GM18526 (cell line): ENCODE measurements around the gene UCP2.

Experiments
- POLR2A ChIP-seq: IDR thresholded peaks from 3 replicates; pipeline ENCODE4 v1.6.1; 2011; ENCODE audit not compliant: insufficient read length; ENCODE audit errors: extremely low read depth

Gene UCP2, protein sequence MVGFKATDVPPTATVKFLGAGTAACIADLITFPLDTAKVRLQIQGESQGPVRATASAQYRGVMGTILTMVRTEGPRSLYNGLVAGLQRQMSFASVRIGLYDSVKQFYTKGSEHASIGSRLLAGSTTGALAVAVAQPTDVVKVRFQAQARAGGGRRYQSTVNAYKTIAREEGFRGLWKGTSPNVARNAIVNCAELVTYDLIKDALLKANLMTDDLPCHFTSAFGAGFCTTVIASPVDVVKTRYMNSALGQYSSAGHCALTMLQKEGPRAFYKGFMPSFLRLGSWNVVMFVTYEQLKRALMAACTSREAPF

GRCh38 chr11:73982595-73982989, at the start of gene UCP2:
UCP2 (minus strand) TSS chr11:73982843; CDS start chr11:73978378, 4,465 bp downstream.
- peak; percentile 92 for TF ChIP-seq POLR2A

GRCh38 chr11:74030723-74031676, 48.4 kb upstream of the UCP2 start:
- no peak for TF ChIP-seq POLR2A

DNA sequence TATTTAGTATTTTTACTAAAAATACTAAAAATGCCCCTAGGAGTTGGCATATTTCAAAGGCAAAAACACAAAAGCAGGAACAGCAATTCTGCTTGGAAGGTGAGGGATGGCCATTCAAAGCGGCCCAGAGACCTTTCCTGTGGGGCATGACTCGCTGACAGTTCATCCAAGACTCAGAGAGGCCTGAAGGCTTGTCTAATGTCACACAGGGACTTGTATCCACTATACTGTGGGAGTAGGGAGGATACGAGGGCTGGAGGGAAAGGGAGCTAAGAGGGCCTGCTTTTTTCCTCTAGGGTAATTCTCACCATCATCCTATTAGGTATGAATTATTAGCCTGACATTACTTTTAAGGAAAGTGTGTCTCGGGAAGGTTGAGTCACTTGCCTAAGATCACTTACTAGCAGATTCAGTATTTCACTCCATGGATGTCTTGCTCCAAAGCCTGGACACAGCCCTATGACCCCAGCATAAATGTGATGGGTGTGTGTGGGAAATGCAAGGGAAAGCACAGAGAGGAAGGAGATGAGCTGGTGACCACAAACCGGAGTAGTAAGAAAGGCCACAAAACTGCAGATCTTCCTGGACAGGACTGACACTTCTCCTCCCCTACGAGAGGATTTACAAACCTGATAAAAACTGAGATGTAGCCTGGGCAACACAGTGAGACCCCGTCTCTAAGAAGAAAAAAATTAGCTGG, 43.0 kb upstream of the UCP2 start:
- TF ChIP-seq POLR2A = no peak

GRCh38 chr11:74024261-74025029, 41.8 kb upstream of the UCP2 start:
- TF ChIP-seq POLR2A = no peak

DNA sequence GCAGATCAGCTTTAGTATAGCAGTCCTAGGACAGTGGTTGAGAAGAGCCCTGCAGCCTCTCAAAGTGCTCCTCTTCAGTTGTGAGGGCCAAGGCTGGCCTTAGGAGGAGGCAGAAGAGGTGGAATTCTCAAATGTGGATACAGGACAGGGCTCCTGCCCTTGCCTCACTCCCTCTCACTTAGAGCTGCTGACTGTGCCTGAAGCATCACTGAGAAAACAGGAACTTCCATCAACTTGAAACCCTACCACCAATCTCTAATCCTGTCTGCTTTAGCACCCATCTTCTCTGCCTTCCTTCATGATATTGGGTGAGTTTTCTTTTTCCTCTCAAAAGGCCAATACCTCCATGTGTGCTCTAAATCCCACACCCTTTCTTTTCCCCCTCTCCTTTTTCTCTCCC, 40.6 kb upstream of the UCP2 start:
- TF ChIP-seq POLR2A = no peak

- TF ChIP-seq POLR2A = no peak
Measured at GRCh38 chr11:74022546-74022945, 39.9 kb upstream of the UCP2 start.

- no peak for TF ChIP-seq POLR2A
Measured at GRCh38 chr11:74021998-74022397, 39.4 kb upstream of the UCP2 start.

- TF ChIP-seq POLR2A = no peak
Measured at GRCh38 chr11:74020539-74020938, 37.9 kb upstream of the UCP2 start.

DNA sequence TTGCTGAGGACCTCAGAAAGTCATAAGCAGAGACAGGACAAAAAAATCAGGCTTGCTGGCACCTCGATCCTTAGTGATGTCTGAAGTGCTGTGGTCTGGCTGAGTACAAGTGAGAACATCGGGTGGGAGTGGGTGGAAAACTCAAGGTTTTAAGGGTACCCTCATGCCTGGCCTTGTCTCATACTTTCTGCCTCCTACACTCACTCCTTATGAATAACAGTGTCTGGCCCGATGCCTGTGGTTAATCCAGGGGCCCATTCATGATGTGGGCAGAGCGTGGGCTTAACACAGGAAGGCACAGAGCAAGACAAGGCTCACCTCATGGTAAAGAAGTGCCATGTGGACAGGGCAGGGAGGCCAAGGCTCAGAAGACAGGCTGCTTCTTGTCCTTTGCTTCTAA, 37.2 kb upstream of the UCP2 start:
- no peak for TF ChIP-seq POLR2A

- no peak for TF ChIP-seq POLR2A
Measured at GRCh38 chr11:74019104-74019738, 36.6 kb upstream of the UCP2 start.

- no peak for TF ChIP-seq POLR2A
Measured at GRCh38 chr11:74018331-74019005, 35.8 kb upstream of the UCP2 start.

- TF ChIP-seq POLR2A = no peak
Measured at GRCh38 chr11:74017631-74018030, 35.0 kb upstream of the UCP2 start.

DNA sequence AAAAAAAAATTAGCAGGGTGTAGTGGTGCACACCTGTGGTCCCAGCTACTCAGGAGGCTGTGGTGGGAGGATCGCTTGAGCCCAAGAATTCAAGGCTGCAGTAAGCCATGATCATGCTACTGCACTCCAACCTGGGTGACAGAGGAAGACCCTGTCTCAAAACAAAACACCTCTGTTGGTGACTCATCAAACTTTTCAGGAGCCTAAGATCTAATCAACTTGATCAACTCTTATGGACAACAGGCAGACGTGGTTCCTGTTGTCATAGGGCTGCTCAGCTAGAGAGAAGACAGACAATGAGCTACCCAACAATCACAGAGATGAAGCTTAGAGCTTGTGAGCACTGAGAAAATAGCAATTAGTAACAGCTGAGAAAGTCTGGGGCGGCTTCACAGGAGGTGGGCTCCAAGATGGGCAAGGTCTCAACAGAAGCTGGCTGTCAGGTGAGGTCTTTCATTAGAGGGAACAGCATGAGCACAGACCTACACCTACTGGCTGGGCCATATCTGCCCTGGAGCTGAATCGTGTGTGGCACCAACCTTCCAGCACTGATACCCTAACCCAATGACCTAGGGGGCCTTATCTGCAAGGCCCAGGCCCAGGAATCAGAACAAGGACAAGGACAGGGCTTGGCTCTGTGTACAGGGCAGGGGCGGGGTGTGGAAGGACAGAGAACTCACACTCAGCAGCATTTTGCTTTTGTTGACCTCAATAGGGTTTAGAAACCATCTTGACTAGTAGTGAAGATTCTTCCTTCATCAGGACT, 33.5 kb upstream of the UCP2 start:
- TF ChIP-seq POLR2A = no peak
